Uterus (tissue), 4 donors: ENCODE data around the gene HDDC2. TPM values are rescaled to one million over a fixed set of nuclear protein-coding genes. Genes with fewer than 3 reads are reported as not detected.

Experiments
- DNase-seq, 2 donors: peaks; one replicate each; pipeline ENCODE4 v3.0.0-alpha.2; 2019 to 2020
- H3K27ac ChIP-seq, 2 donors: fragments of 200-600 bp; sonication (generic); 1 replicate in 1 of 2; 2 replicates in 1 of 2; pipeline ENCODE4 v1.5.1; 2016 to 2018
- H3K27me3 ChIP-seq, 2 donors: fragments of 200-600 bp; sonication (generic); one replicate each; pipeline ENCODE4 v1.5.1; 2018 to 2019; ENCODE audit warnings: control low read depth in 1 of 2
- H3K36me3 ChIP-seq, 2 donors: fragments of 200-600 bp; sonication (generic); one replicate each; pipeline ENCODE4 v1.5.1; 2019; ENCODE audit warnings: control low read depth in 1 of 2
- H3K4me1 ChIP-seq, 2 donors: fragments of 200-600 bp; sonication (generic); one replicate each; pipeline ENCODE4 v1.5.1; 2018 to 2019; ENCODE audit warnings: control low read depth in 1 of 2
- H3K4me3 ChIP-seq, 2 donors: fragments of 200-600 bp; sonication (generic); 1 replicate in 1 of 2; 2 replicates in 1 of 2; pipeline ENCODE4 v1.5.1; 2018 to 2019; ENCODE audit warnings: mild to moderate bottlenecking in 1 of 2
- H3K9me3 ChIP-seq, 2 donors: fragments of 200-600 bp; sonication (generic); one replicate each; pipeline ENCODE4 v1.5.1; 2019; ENCODE audit warnings: control low read depth in 1 of 2
- CTCF ChIP-seq, 4 experiments: fragments of 200-600 bp in 2 of 4; fragments of 450-650 bp in 2 of 4; sonication (generic) in 2 of 4; IDR thresholded peaks; one replicate each; pipeline ENCODE4 v1.5.1; 2016 to 2019; ENCODE audit warnings: antibody characterized with exemption in 4 of 4, mild to moderate bottlenecking in 2 of 4, moderate library complexity in 1 of 4
- POLR2A ChIP-seq, 2 donors: fragments of 450-650 bp; IDR thresholded peaks; one replicate each; pipeline ENCODE4 v1.6.1; 2016; ENCODE audit warnings: antibody characterized with exemption in 2 of 2, mild to moderate bottlenecking in 1 of 2, moderate library complexity in 1 of 2
- intact Hi-C: fragments of 100-400 bp; cut with DNase I; formaldehyde crosslinking; loops from one replicate; pipeline ENCODE4 v1.15.1; 2023; ENCODE audit warnings: low total_unique reads
- total RNA-seq, 4 donors: library from RNA; depleted of rRNA in 3 of 4; stranded (reverse); fragments of >200 nt in 3 of 4; gene quantifications; one replicate each; pipeline versions ENCODE4 v1.1.0 to v1.2.4, GENCODE V29; 2014 to 2023
- donor health status: DM: yes; HTN: yes; CAD: no.

HDDC2 gene
- total RNA-seq, 4 donors from 2014 or later, result 11.3 to 45.2 (median 36.0) TPM

- no peaks in the 10 kb centered on the region for H3K27me3 ChIP-seq
- intact Hi-C loops, result no loop called here
- no peak overlapping the region for H3K27ac ChIP-seq
- DNase-seq, result no peak
- H3K4me3 ChIP-seq, result no peak overlapping the region
- no peaks in the 10 kb centered on the region for H3K9me3 ChIP-seq
- no peak for TF ChIP-seq POLR2A (IDR thresholded peaks at IDR 0.05)
- no peaks in the 10 kb centered on the region for H3K4me1 ChIP-seq
- no peaks in the 10 kb centered on the region for H3K36me3 ChIP-seq
These were observed 26.0 kb downstream of the HDDC2 start for GRCh38 chr6:125275779-125276178.

- no peaks in the 10 kb centered on the region for H3K36me3 ChIP-seq
- no peak for DNase-seq
- no peaks in the 10 kb centered on the region for H3K9me3 ChIP-seq
- H3K4me3 ChIP-seq, result no peak overlapping the region
- intact Hi-C loops, result no loop called here
- no peak for TF ChIP-seq CTCF (IDR thresholded peaks at IDR 0.05)
- no peak for TF ChIP-seq POLR2A (IDR thresholded peaks at IDR 0.05)
- no peak overlapping the region for H3K27ac ChIP-seq
- H3K4me1 ChIP-seq, result no peaks in the 10 kb centered on the region
- H3K27me3 ChIP-seq, result no peaks in the 10 kb centered on the region
These were observed 26.8 kb downstream of the HDDC2 start for GRCh38 chr6:125274935-125275334.

GRCh38 chr6:125273965-125274364 lies 27.8 kb downstream of the HDDC2 start:
- H3K4me1 ChIP-seq, result no peaks in the 10 kb centered on the region
- TF ChIP-seq CTCF (IDR thresholded peaks at IDR 0.05), result no peak
- no peak for TF ChIP-seq POLR2A (IDR thresholded peaks at IDR 0.05)
- no peak overlapping the region for H3K27ac ChIP-seq
- no peaks in the 10 kb centered on the region for H3K27me3 ChIP-seq
- intact Hi-C loops, result no loop called here
- no peaks in the 10 kb centered on the region for H3K36me3 ChIP-seq
- no peak overlapping the region for H3K4me3 ChIP-seq
- DNase-seq, result no peak
- H3K9me3 ChIP-seq, result no peaks in the 10 kb centered on the region

GRCh38 chr6:125273251-125273650 lies 28.5 kb downstream of the HDDC2 start:
- TF ChIP-seq CTCF (IDR thresholded peaks at IDR 0.05), result no peak
- no peak for TF ChIP-seq POLR2A (IDR thresholded peaks at IDR 0.05)
- H3K36me3 ChIP-seq, result no peaks in the 10 kb centered on the region
- H3K4me1 ChIP-seq, result no peaks in the 10 kb centered on the region
- H3K4me3 ChIP-seq, result no peak overlapping the region
- no peak for DNase-seq
- intact Hi-C loops, result no loop called here
- H3K27me3 ChIP-seq, result no peaks in the 10 kb centered on the region
- H3K27ac ChIP-seq, result no peak overlapping the region
- no peaks in the 10 kb centered on the region for H3K9me3 ChIP-seq

- Histone ChIP-seq H3K27ac (no peak overlapping the region), H3K36me3 (no peaks in the 10 kb centered on the region), H3K27me3 (no peaks in the 10 kb centered on the region), H3K4me1 (no peaks in the 10 kb centered on the region), H3K9me3 (no peaks in the 10 kb centered on the region), H3K4me3 (no peak overlapping the region)
- DNase-seq, result no peak
- intact Hi-C loops, result no loop called here
- no peak for TF ChIP-seq POLR2A (IDR thresholded peaks at IDR 0.05)
- no peak for TF ChIP-seq CTCF (IDR thresholded peaks at IDR 0.05)
These were observed 30.1 kb downstream of the HDDC2 start for GRCh38 chr6:125271486-125272159.

GRCh38 chr6:125270380-125270779 lies 31.4 kb downstream of the HDDC2 start:
- Histone ChIP-seq H3K27ac (no peak overlapping the region), H3K4me3 (no peak overlapping the region), H3K27me3 (no peaks in the 10 kb centered on the region), H3K4me1 (no peaks in the 10 kb centered on the region), H3K36me3 (no peaks in the 10 kb centered on the region), H3K9me3 (no peaks in the 10 kb centered on the region)
- intact Hi-C loops, result no loop called here
- no peak for DNase-seq
- no peak for TF ChIP-seq POLR2A (IDR thresholded peaks at IDR 0.05)
- no peak for TF ChIP-seq CTCF (IDR thresholded peaks at IDR 0.05)
